Neural cell (in vitro differentiated cells): ENCODE data around the gene FOCAD.

ENCODE experiments used
- CTCF ChIP-seq: fragments of 450-650 bp; IDR thresholded peaks from 2 replicates; pipeline ENCODE4 v1.5.1; 2014; ENCODE audit warnings: antibody characterized with exemption, mild to moderate bottlenecking, moderate library complexity; ENCODE audit not compliant: poor library complexity, severe bottlenecking
- EZH2 ChIP-seq: fragments of 200-600, 300-800 bp; shearing (Covaris generic), sonication (generic); IDR thresholded peaks from 2 replicates; pipeline ENCODE4 v1.6.1; 2014; ENCODE audit warnings: antibody characterized with exemption, low read length, borderline replicate concordance, mild to moderate bottlenecking; ENCODE audit not compliant: insufficient read depth, poor library complexity, severe bottlenecking
- POLR2AphosphoS5 ChIP-seq: IDR thresholded peaks from 2 replicates; pipeline ENCODE4 v1.6.1; 2012
- SMC3 ChIP-seq: fragments of 450-650 bp; conservative IDR thresholded peaks from 2 replicates; pipeline ENCODE4 v1.6.1; 2014; ENCODE audit warnings: antibody characterized with exemption, mild to moderate bottlenecking, moderate library complexity; ENCODE audit not compliant: poor library complexity
- TAF1 ChIP-seq: IDR thresholded peaks from 2 replicates; pipeline ENCODE4 v1.6.1; 2012; ENCODE audit warnings: low read depth

GRCh38 chr9:20643660-20644059, 40.4 kb upstream of the FOCAD start:
- TF ChIP-seq CTCF (no peak), POLR2AphosphoS5 (no peak), EZH2 (no peak), SMC3 (no peak), TAF1 (no peak)
